Mammary epithelial cell (primary cell): Measurements from ENCODE around the gene HLCS.

ENCODE experiments used
- CTCF ChIP-seq, 2 donors: IDR thresholded peaks in 1 of 2; conservative IDR thresholded peaks in 1 of 2; 2 replicates each; pipeline ENCODE4 v1.5.1; 2011 to 2012; ENCODE audit warnings: inconsistent platforms in 2 of 2, low read length in 2 of 2, mild to moderate bottlenecking in 2 of 2, control low read depth in 1 of 2, low read depth in 1 of 2; ENCODE audit not compliant: insufficient read depth in 1 of 2; ENCODE audit errors: extremely low read depth in 1 of 2
- EZH2 ChIP-seq: IDR thresholded peaks from 2 replicates; pipeline ENCODE4 v1.6.1; 2012; ENCODE audit warnings: low read length, inconsistent platforms, borderline replicate concordance

GRCh38 chr21:36743446-36743845 is 223.0 kb downstream of the HLCS start:
- TF ChIP-seq CTCF (conservative IDR thresholded peaks at IDR 0.05 in 1 of 2, IDR thresholded peaks at IDR 0.05 in 1 of 2; ENCODE audit: extremely low read depth in 1 of 2, insufficient read depth in 1 of 2, low read depth in 1 of 2, low read length in 2 of 2) (no peak), EZH2 (no peak)
